LoVo (cell line): ENCODE measurements around the gene CCDC142.

Experiments
- DNase-seq: peaks from one replicate; pipeline ENCODE4 v3.0.0-alpha.2; 2016; ENCODE audit warnings: low spot score

Gene CCDC142

GRCh38 chr2:74441690-74442482 is 40.9 kb downstream of the CCDC142 start, which contains the start of gene RTKN:
RTKN (minus strand) TSS chr2:74441937; CDS start chr2:74441816, 121 bp downstream.
- DNase-seq = peak; percentile 85

GRCh38 chr2:74441170-74441689 is 41.6 kb downstream of the CCDC142 start:
- DNase-seq = no peak

- peak; percentile 82 for DNase-seq
Measured at GRCh38 chr2:74440378-74441169, 42.2 kb downstream of the CCDC142 start.

- DNase-seq = no peak
Measured at GRCh38 chr2:74439803-74440377, 42.9 kb downstream of the CCDC142 start.

GRCh38 chr2:74439373-74439772 is 43.4 kb downstream of the CCDC142 start:
- no peak for DNase-seq

DNA sequence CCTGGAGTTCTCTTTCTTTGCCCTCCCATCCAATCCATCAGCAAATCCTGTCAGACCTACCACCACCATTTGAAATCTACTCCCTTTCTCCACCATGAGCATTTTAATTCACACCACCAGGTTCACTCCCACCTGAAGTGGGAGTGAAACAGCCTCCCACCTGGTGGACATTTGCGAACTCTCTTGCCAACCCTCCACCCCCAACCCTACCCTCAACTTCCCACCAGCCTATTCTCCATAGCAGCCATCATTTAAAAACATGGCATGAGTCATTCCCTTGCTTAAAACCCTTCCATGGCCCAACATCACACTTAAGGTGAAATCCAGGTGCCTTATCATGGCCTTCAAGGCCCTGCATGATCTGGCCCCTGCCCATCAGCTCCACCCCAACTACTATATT is 44.5 kb downstream of the CCDC142 start:
- DNase-seq = no peak

GRCh38 chr2:74436848-74437695 is 45.7 kb downstream of the CCDC142 start:
- no peak for DNase-seq

GRCh38 chr2:74436111-74436805 is 46.5 kb downstream of the CCDC142 start:
- DNase-seq = no peak

GRCh38 chr2:74430502-74430901 is 52.3 kb downstream of the CCDC142 start:
- DNase-seq = no peak

DNA sequence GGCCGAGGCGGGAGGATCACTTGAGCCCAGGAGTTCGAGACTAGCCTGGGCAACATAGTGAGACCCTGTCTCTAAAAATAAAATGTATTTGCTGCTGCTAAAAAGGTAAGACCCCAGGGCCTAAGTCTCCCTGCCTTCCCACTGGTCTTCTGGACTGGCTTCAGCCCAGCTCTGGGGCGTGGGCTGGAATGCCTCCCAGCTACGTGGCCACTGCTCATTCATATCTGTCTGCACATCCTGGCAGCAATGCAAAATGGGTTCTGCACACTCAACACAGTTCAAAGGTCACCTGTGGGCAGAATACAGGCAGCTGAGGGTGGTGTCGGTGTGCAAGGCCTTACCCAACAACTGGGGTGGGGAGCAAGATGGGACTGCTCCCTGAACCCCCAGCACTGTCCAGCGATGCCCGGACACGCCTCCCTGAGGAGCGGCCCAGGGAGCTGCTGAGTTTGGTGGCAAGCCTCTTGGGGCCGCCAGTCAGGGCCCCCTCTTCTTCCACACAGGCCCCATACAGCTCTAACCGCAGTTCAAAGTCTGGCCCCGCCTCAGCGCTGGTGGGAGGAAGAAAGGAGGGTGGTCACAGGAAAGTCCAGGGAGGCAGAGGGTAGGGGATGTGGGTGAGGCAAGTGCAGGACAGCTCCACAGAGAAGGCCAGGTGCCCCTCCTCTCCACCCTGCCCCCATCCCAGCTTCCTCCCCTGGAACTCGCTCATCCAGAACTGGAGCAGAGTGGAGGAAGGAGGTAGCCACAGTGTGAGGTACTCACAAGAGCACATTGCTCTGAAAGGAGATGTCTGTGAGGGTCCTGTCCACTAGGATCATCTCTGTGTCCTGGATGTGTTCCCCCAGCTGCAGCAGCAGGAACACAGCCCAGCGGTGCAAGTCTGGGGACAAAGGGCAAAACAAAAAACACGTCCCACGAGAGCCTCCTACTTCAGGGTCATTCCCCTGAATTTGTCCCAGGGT is 53.0 kb downstream of the CCDC142 start:
- DNase-seq = no peak

DNA sequence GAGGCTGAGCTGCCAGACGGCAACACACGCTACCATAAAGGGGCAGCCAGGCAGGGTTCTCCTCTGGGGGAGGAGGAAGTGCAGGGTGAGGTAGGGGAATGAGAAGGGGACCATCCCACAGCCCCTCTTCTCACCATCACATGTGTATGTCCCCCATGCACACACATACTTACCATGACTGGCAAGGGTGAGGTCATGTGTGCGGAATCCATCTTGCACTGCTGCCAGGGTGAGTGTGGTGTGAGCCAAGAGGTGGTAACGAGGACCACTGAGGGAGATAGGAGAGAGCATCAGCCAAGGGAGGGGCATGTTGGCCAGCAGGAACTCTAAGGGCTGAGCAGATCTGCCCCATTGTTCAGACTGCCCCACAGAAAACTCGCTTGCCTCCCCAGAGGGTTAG is 54.1 kb downstream of the CCDC142 start:
- DNase-seq = no peak

GRCh38 chr2:74427551-74427950 is 55.2 kb downstream of the CCDC142 start:
- DNase-seq = no peak

DNA sequence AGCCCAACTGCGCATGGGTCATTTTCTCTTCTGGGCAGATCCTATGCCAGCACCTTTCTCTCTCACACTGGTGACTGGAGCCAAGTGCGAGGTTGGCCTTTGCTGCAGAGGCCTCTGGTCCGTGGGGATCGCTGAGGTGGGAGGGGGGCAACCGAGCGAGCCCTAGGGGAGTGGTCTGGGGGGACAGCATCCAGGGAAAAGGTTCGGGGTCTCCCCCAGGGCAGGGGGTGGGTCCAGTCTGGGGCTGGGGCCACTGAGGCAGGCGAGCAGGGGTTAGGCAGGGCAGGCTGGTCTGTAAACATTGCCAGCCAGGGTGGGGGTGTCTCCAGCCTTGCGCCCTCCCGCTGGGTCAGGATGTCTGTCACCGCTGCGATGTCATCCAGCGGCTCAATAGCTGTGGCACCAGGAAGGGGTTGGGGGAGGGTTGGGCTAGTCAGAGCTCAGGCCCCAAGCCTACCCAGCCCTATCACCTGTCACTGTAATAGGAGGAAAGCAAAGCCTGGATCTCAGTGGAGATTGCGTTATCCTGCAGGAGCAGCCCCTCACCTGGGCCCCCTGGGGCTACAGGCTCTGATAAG is 56.5 kb downstream of the CCDC142 start:
- no peak for DNase-seq

DNA sequence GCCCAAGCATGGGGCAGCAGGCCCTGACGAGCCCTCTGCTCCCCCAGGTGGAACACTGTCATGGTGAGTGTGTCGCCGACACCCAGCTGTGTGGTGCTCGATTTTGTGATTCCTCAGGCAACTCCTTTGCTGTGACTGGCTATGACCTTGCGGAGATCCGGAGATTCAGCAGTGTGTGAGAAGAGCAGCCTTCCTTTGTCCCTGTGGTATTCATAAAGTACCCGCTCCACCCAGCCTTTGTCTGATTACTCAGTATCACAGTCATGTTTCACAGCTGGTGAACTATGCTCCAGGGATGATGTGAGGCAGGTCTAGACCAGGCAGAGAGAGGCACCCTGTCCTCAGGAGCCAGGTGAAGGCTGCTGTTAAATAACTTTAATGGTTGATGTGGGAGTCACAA is 57.3 kb downstream of the CCDC142 start:
- no peak for DNase-seq

- DNase-seq = no peak
Measured at GRCh38 chr2:74424995-74425406, 57.8 kb downstream of the CCDC142 start.

GRCh38 chr2:74424139-74424992 is 58.4 kb downstream of the CCDC142 start:
- DNase-seq = no peak
